Activated CD4-positive, alpha-beta T cell treated with anti-CD3 and anti-CD28 coated beads, Interleukin-2, amount 10 ng/mL, durations not matched to agents 24 days and 14 days (primary cell): ENCODE measurements around the gene NPHS1. TPM values are rescaled to one million over a fixed set of nuclear protein-coding genes. Genes with fewer than 3 reads are reported as not detected.

Experiments
- DNase-seq: peaks from one replicate; pipeline ENCODE4 v3.0.0; 2022
- H3K27ac Mint-ChIP-seq: one replicate; pipeline ENCODE4 v1.8.0; 2022; ENCODE audit warnings: mild to moderate bottlenecking, mixed read lengths
- H3K27me3 Mint-ChIP-seq: one replicate; pipeline ENCODE4 v1.8.0; 2022; ENCODE audit warnings: mixed read lengths
- H3K36me3 Mint-ChIP-seq: one replicate; pipeline ENCODE4 v1.8.0; 2022; ENCODE audit warnings: low read depth, mild to moderate bottlenecking, mixed read lengths
- H3K4me1 Mint-ChIP-seq: one replicate; pipeline ENCODE4 v1.8.0; 2021; ENCODE audit warnings: mixed read lengths
- H3K4me3 Mint-ChIP-seq: one replicate; pipeline ENCODE4 v1.8.0; 2022; ENCODE audit warnings: mild to moderate bottlenecking, moderate library complexity, mixed read lengths
- H3K9me3 Mint-ChIP-seq: one replicate; pipeline ENCODE4 v1.8.0; 2021; ENCODE audit warnings: mixed read lengths
- intact Hi-C: fragments of 100-400 bp; cut with micrococcal nuclease; formaldehyde crosslinking; loops from one replicate; pipeline ENCODE4 v1.15.1; 2023
- total RNA-seq: library from RNA; stranded (reverse); gene quantifications from 2 replicates; pipeline ENCODE4 v1.2.3, GENCODE V29; 2022

NPHS1 gene
- total RNA-seq, 1 donor from 2014 or later, result not detected

DNA sequence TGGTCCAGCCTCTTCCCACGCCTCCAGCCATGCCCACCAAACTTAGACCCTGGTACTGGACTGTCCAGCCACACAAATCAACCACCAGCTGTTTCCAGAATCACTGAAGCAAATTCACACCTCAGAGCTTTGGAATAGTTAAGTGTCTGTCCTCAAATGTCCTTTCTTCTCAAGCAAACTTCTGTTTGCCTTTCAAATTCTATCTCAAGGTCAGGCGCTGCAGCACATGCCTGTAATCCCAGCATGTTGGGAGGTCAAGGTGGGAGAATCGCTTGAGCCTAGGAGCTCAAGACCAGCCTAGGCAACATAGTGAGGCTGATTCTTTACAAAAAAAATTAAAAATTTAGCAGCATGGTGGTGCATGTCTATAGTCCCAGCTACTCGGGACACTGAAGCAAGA, 20.2 kb downstream of the NPHS1 start:
- H3K4me3 Mint-ChIP-seq, result no peak overlapping the region
- peaks cover 11% of the 10 kb centered on the region for H3K27me3 Mint-ChIP-seq
- H3K36me3 Mint-ChIP-seq, result no peaks in the 10 kb centered on the region
- no peaks in the 10 kb centered on the region for H3K4me1 Mint-ChIP-seq
- no peak for DNase-seq
- intact Hi-C loops, result no loop called here
- no peak overlapping the region for H3K27ac Mint-ChIP-seq
- H3K9me3 Mint-ChIP-seq, result no peaks in the 10 kb centered on the region

DNA sequence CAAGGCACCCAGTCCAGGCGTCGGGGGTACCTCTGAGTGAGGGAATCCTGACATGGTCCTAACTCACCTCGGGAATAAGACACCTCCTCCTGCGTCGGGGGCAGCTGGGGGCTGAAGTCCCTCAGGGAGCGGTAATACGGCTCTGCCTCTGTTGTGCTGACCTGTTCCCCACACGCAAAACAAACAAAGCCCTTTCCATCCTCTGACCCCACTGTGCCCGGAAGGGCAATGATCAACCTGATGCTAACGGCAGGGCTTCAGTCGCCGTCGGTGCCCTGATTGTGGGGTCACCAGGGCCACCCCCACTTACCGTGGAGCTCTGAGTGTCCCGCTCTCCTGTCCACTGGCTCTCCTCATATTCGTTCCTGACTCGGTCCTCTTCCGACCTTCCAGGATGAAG, 21.3 kb downstream of the NPHS1 start:
- no peak for DNase-seq
- no peaks in the 10 kb centered on the region for H3K4me1 Mint-ChIP-seq
- no peaks in the 10 kb centered on the region for H3K9me3 Mint-ChIP-seq
- H3K27me3 Mint-ChIP-seq, result peaks cover 10% of the 10 kb centered on the region
- no peak overlapping the region for H3K4me3 Mint-ChIP-seq
- H3K36me3 Mint-ChIP-seq, result no peaks in the 10 kb centered on the region
- intact Hi-C loops, result no loop called here
- no peak overlapping the region for H3K27ac Mint-ChIP-seq

DNA sequence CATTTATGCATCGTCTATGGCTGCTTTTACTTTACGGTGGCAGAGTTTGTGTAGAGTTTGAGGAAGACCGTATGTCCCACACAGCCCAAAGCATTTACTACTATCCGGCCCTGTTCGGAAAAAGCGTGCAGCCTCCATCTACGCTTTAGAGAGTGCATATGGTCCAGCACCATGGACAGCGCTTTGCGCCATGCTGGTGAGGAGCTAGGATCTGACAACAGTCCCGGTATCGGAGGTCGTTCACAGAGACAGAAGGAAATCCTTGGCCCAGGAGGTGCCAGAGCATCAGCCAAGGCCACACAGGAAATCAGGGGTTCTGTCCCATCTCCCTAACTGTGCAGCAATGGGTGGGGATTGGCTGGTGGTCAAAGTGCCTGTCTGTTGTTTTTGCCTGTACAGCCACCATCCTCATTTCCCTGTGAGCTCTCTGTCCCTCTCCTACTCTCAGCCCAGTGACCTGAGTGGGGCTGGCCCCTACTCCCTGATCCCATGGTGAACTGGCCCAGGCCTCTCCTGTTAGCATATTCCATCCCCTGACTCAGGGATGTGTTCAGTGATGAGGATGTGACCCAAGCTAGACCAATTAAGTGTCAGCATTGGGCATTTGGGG, 23.5 kb downstream of the NPHS1 start:
- intact Hi-C loops, result no loop called here

DNA sequence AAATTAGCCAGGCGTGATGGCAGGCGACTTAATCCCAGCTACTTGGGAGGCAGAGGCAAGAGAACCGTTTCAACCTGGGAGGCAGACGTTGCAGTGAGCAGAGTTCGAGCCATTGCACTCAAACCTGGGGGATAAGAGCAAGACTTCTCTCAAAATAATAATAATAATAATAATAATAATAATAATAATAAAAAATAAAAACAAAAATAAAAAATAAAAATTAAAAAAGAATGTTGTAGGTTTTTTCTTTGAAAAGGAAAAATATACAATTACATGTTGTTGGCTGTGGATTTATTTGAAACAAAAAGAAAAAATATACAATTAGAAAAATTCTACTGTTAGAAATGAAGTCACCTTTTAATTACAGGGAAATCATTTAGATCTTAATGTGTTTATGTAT, 28.2 kb downstream of the NPHS1 start:
- H3K36me3 Mint-ChIP-seq, result no peaks in the 10 kb centered on the region
- intact Hi-C loops, result loop anchor here (5.0 kb wide), 1 partner anchor 132 kb away; no protein-coding TSS in a partner anchor

More for the DNA sequence above, 23.5 kb downstream of the NPHS1 start:
- peak; percentile 90 for DNase-seq
- Mint-ChIP-seq H3K9me3 (no peaks in the 10 kb centered on the region), H3K27ac (no peak overlapping the region), H3K36me3 (no peaks in the 10 kb centered on the region), H3K27me3 (peaks cover 8% of the 10 kb centered on the region), H3K4me3 (no peak overlapping the region), H3K4me1 (no peaks in the 10 kb centered on the region)

DNA sequence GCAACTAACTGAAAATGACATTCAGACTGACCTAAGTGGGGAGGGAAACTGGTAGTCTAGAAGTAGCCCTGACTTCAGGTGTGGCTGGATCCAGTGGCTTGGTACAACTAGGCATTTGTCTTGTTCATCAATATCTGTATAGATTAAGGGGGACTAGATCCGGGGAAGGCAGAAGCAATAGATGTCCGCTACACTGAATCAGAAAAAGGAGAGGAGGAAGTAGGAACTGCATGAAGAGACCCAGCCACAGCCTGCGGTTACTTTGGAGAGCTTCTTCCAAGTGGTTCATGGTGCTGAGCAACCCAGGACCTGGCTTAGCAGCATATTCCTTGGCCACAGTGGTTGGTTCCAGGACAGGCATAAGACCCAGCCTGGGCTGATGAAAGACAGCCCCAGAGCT, 29.7 kb downstream of the NPHS1 start:
- Mint-ChIP-seq H3K4me1 (peaks cover 3% of the 10 kb centered on the region), H3K27ac (no peak overlapping the region), H3K36me3 (no peaks in the 10 kb centered on the region), H3K4me3 (no peak overlapping the region), H3K9me3 (no peaks in the 10 kb centered on the region), H3K27me3 (peaks cover 8% of the 10 kb centered on the region)
- intact Hi-C loops, result loop anchor here (5.0 kb wide), 1 partner anchor 130 kb away; no protein-coding TSS in a partner anchor
- no peak for DNase-seq

More for the DNA sequence above, 28.2 kb downstream of the NPHS1 start:
- no peak for DNase-seq
- Mint-ChIP-seq H3K4me3 (no peak overlapping the region), H3K4me1 (peaks cover 3% of the 10 kb centered on the region), H3K9me3 (no peaks in the 10 kb centered on the region), H3K27me3 (peaks cover 6% of the 10 kb centered on the region), H3K27ac (no peak overlapping the region)

DNA sequence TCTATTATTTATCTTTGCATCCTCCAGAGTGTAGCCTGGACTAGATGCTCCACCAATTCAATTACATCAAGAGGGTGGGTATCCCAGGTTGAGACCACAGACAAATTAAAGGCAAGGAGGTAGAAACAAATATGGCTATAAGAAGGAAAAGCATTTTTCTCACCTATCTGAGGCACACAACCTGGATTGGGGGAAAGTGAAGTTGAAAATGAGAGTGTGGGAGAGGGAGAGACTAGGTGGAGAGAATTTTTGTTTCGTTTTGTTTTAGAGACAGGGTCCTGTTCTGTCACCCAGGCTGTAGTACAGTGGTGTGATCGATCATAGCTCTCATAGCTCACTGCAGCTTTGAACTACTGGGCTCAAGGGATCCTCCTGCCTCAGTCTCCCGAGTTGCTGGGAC, 33.9 kb downstream of the NPHS1 start:
- intact Hi-C loops, result no loop called here
- H3K4me3 Mint-ChIP-seq, result no peak overlapping the region
- H3K27ac Mint-ChIP-seq, result no peak overlapping the region
- H3K27me3 Mint-ChIP-seq, result peaks cover 6% of the 10 kb centered on the region
- H3K36me3 Mint-ChIP-seq, result no peaks in the 10 kb centered on the region
- H3K4me1 Mint-ChIP-seq, result peaks cover 3% of the 10 kb centered on the region
- no peak for DNase-seq
- H3K9me3 Mint-ChIP-seq, result no peaks in the 10 kb centered on the region

DNA sequence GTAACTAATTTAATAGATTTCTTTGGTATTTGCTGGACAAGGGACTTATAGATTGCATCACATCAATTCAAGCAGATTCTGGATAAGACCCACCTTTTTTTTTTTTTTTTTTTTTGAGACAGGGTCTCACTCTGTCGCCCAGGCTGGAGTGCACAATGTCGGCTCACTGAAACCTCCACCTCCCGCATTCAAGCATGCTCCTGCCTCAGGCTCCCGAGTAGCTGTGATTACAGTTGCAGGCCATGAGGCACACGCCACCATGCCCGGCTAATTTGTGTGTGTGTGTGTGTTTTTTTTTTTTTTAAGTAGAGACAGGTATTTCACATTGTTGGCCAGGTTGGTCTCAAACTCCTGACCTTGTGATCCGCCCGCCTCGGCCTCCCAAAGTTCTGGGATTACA, 35.5 kb downstream of the NPHS1 start:
- peaks cover 3% of the 10 kb centered on the region for H3K4me1 Mint-ChIP-seq
- DNase-seq, result no peak
- no peaks in the 10 kb centered on the region for H3K36me3 Mint-ChIP-seq
- H3K27ac Mint-ChIP-seq, result no peak overlapping the region
- intact Hi-C loops, result no loop called here
- H3K4me3 Mint-ChIP-seq, result no peak overlapping the region
- no peaks in the 10 kb centered on the region for H3K9me3 Mint-ChIP-seq
- peaks cover 6% of the 10 kb centered on the region for H3K27me3 Mint-ChIP-seq

DNA sequence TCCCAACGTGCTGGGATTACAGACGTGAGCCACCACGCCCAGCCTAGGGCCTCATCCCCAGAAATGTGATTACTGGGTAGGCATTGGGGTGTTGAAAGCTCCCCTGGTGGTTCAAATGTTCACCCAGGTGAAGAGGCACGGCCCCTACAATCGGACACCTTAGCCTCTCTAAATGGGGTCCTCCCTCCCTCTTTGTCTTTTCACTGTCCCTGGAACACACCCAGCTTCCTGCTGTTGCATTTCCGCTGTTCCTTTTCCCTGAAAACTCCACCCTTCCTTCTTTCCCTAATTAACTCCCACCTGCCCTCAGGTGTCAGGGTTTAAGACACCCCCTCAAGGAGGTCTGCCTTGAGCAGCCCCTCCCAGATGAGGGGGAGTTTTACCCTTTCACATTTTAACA, 36.0 kb downstream of the NPHS1 start:
- Mint-ChIP-seq H3K9me3 (no peaks in the 10 kb centered on the region), H3K4me3 (no peak overlapping the region), H3K36me3 (no peaks in the 10 kb centered on the region), H3K4me1 (peaks cover 3% of the 10 kb centered on the region), H3K27me3 (peaks cover 6% of the 10 kb centered on the region), H3K27ac (no peak overlapping the region)
- DNase-seq, result no peak
- intact Hi-C loops, result no loop called here

DNA sequence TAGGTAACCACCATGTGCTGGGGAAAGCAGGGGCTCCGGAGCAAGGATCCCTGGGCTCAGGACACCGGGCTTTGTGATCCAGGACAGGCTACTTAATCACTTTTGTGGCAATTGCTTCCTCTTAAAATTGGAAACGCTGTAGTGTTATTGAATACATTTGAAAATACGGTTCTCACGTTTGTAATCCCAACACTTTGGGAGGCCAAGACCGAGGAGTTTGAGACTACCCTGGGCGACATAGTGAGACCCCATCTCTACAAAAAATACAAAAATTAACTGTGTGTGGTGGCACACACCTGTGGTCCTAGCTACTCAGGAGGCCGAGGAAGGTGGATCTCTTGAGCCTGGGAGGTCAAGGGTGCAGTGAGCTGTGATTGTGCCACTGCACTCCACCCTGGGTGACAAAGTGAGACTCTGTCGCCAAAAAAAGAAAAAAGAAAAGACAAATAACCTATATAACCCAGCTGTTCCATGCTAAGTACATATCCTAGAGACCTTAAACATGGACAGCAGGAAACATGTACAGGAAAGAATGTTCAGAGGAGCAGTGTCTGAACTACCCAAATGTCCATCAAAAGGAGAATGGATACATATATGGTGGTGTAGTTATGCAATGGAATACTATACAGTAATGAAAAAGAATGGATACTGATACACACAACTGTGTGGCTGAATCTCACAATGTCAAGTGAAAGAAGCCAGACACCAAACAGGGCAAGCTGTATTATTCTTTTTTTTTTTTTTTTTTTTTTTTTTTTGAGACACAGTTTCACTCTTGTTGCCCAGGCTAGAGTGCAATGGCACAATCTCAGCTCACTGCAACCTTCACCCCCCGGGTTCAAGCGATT, 39.0 kb downstream of the NPHS1 start:
- intact Hi-C loops, result no loop called here
- peaks cover 5% of the 10 kb centered on the region for H3K27me3 Mint-ChIP-seq
- no peaks in the 10 kb centered on the region for H3K36me3 Mint-ChIP-seq
- no peaks in the 10 kb centered on the region for H3K4me1 Mint-ChIP-seq
- H3K27ac Mint-ChIP-seq, result no peak overlapping the region
- no peak overlapping the region for H3K4me3 Mint-ChIP-seq
- DNase-seq, result no peak
- H3K9me3 Mint-ChIP-seq, result no peaks in the 10 kb centered on the region

DNA sequence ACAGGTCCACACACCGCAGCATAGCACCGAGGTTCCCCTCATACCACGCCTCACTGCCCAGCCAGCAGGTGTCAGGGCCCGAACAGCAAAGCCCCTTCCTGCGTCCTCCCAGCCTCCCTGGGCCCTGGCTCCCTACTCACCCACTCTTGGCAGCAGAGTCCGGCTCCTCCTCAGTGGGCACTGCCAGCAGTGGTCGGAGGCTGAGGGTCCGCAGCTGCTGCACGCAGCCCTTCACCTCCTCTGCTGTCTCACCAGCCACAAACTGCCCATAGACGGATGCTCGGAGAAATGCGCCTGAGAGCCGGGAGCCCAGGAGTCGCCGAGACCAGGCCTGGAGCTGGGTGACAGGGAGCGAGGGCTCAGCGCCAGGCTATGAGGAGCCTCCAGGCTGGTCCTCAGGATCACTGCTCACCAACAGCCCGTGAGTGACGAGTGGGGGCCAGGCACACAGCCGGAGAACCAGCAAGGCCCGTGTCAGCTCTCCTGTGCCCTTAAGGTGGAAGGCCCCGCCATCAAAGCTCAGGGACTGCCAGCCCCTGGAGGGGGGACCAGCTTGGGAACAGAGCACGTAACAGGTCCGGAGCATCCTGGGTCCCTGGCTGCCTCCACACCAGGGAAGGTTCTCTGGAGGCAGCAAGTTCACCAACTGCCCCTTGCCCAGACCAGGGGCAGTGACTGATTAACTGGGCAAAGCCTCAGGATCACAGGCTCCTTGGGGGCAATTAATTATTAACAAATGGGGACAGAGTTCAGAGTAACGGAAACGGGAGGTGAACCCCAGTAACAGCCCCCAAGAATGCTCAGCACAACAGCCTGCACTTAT, 39.9 kb downstream of the NPHS1 start, which contains the start of gene PRODH2:
Gene PRODH2 (minus strand): TSS at position 626 of the 823 bp plus-strand sequence. CDS start 40 bp downstream, at position 586.
- H3K27me3 Mint-ChIP-seq, result peaks cover 5% of the 10 kb centered on the region
- H3K27ac Mint-ChIP-seq, result no peak within 1 kb of the TSS
- H3K36me3 Mint-ChIP-seq, result no peaks in the 10 kb centered on the region
- no peak within 1 kb of the TSS for H3K4me3 Mint-ChIP-seq
- DNase-seq, result no peak
- intact Hi-C loops, result no loop called here
- H3K4me1 Mint-ChIP-seq, result no peaks in the 10 kb centered on the region
- no peaks in the 10 kb centered on the region for H3K9me3 Mint-ChIP-seq

DNA sequence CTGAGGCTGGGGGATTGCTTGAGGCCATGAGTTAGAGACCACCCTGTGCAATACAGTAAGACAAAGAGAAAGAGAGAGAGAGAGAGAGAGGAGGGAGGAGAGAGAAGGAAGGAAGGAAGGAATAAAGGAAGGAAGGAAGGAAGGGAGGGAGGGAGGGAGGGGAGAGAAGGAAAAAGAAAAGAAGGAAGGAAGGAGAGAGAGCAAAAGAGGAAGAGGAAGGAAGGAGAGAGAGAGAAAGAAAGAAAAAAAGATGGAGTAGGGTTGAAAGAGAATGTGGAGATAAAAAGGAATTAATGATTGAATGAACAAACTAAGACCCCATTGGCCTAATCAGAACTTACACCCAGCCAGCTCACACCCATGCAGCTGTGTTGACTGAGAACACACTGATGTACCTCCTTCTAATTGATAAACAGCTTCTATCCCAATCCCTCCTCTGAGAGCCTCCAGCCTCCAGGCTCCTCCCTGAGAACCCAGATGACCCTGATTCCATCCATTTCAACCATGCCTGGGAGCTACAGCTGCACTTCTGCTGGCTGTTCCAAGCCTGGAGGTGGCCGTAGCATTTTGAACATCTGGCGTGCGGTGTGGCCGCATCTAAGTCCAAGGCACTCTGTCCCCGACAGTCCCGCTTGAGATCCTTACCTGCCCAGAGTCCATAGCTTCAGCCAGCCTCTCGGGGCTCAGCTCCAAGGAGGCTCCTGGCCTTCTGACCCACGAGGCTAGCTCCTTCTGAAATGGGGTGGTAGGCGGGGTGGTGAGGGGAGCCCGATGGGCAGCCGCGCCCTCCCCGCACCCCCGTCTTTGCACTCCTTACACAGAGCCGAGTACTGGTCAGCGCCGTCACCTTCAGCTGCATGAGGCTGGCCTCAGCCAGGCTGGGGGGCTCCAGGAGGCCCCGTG, 40.7 kb downstream of the NPHS1 start:
- Mint-ChIP-seq H3K9me3 (no peaks in the 10 kb centered on the region), H3K36me3 (no peaks in the 10 kb centered on the region), H3K27me3 (peaks cover 4% of the 10 kb centered on the region), H3K4me1 (no peaks in the 10 kb centered on the region), H3K27ac (no peak overlapping the region), H3K4me3 (no peak overlapping the region)
- DNase-seq, result no peak
- intact Hi-C loops, result no loop called here

DNA sequence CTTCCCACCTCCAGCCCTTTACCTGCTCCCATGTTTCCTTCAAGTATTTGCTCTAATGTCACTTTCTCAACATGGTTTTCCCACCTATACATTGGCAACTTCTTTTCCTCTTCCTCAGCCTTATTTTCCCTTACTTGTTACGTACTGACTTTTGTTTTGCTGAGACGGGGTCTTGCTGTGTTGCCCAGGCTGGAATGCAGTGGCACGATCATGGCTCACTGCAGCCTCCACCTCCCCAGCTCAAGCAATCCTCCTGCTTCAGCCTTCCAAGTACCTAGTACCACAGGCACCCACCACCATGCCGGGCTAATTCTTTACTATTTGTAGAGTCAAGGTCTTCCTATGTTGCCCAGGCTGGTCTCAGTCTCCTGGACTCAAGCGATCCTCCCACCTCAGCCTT, 44.7 kb downstream of the NPHS1 start:
- Mint-ChIP-seq H3K27me3 (peaks cover 2% of the 10 kb centered on the region), H3K27ac (no peak overlapping the region), H3K4me3 (no peak overlapping the region), H3K4me1 (peaks cover 8% of the 10 kb centered on the region), H3K9me3 (no peaks in the 10 kb centered on the region), H3K36me3 (no peaks in the 10 kb centered on the region)
- DNase-seq, result no peak
- intact Hi-C loops, result no loop called here

DNA sequence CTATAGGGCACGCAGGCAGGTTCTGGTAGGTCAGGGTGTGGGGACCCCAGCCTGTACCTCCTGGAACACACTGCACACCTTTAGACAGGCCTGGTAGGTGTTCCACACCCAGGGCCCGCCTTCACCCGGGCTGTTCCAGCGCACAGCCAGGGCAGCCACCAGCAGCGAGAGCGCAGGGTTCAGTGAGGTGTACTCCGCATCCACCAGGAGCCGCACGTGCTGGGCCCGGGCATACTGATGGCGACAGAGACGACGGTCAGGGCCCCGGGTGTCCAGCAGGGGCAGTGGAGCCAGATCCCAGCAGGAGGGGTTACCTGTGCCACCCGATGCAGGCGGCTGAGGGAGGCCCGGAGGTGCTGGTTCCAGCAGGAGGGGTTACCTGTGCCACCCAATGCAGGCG, 45.7 kb downstream of the NPHS1 start:
- H3K27me3 Mint-ChIP-seq, result peaks cover 2% of the 10 kb centered on the region
- H3K4me1 Mint-ChIP-seq, result peaks cover 8% of the 10 kb centered on the region
- intact Hi-C loops, result no loop called here
- H3K9me3 Mint-ChIP-seq, result no peaks in the 10 kb centered on the region
- H3K4me3 Mint-ChIP-seq, result no peak overlapping the region
- H3K27ac Mint-ChIP-seq, result no peak overlapping the region
- no peaks in the 10 kb centered on the region for H3K36me3 Mint-ChIP-seq
- no peak for DNase-seq
